Thyroid gland (tissue), 4 donors: Measurements from ENCODE around the gene COL25A1.

ENCODE experiments used
- CTCF ChIP-seq, 6 experiments: fragments of 200-600 bp in 3 of 6; fragments of 450-650 bp in 3 of 6; sonication (generic) in 3 of 6; IDR thresholded peaks; one replicate each; pipeline ENCODE4 v1.5.1; 2016 to 2019; ENCODE audit warnings: antibody characterized with exemption in 6 of 6, mild to moderate bottlenecking in 2 of 6, inconsistent platforms in 1 of 6, moderate library complexity in 1 of 6
- POLR2A ChIP-seq, 2 donors: fragments of 450-650 bp; IDR thresholded peaks; one replicate each; pipeline ENCODE4 v1.6.1; 2017; ENCODE audit warnings: antibody characterized with exemption in 2 of 2, mild to moderate bottlenecking in 2 of 2, moderate library complexity in 1 of 2

- TF ChIP-seq CTCF (IDR thresholded peaks at IDR 0.05) (no peak), POLR2A (IDR thresholded peaks at IDR 0.05) (no peak)
Observed at GRCh38 chr4:108874806-108875205, 427.7 kb downstream of the COL25A1 start.
